ENCODE results near the gene NUCB2.
"Not testable (repeated sequence)": the region's sequence is repeated elsewhere in the genome, so short reads cannot be mapped to it uniquely, and the experiment has no call there.

The NUCB2 gene

GRCh38 chr11:17267576-17267975, 9.0 kb upstream of the NUCB2 start:
- in situ Hi-C loops (cut with MboI; ENCODE audit: low sequenced_read_pairs), result no loop called here

GRCh38 chr11:17268500-17268899, 8.0 kb upstream of the NUCB2 start:
- in situ Hi-C loops (cut with MboI; ENCODE audit: low sequenced_read_pairs), result not testable (repeated sequence)

- in situ Hi-C loops (cut with MboI; ENCODE audit: low sequenced_read_pairs), result no loop called here
Measured at GRCh38 chr11:17268902-17269301, 7.6 kb upstream of the NUCB2 start.

- in situ Hi-C loops (cut with MboI; ENCODE audit: low sequenced_read_pairs), result no loop called here
Measured at GRCh38 chr11:17272801-17273200, 3.7 kb upstream of the NUCB2 start.

GRCh38 chr11:17273211-17273610, 3.3 kb upstream of the NUCB2 start:
- in situ Hi-C loops (cut with MboI; ENCODE audit: low sequenced_read_pairs), result no loop called here

GRCh38 chr11:17273668-17274282, 2.8 kb upstream of the NUCB2 start:
- in situ Hi-C loops (cut with MboI; ENCODE audit: low sequenced_read_pairs), result no loop called here

GRCh38 chr11:17275400-17276235, 921 bp upstream of the NUCB2 start:
- in situ Hi-C loops (cut with MboI; ENCODE audit: low sequenced_read_pairs), result no loop called here

- in situ Hi-C loops (cut with MboI; ENCODE audit: low sequenced_read_pairs), result no loop called here
Measured at GRCh38 chr11:17277024-17277584, 565 bp downstream of the NUCB2 start.

GRCh38 chr11:17280494-17281127, 4.1 kb downstream of the NUCB2 start:
- in situ Hi-C loops (cut with MboI; ENCODE audit: low sequenced_read_pairs), result no loop called here

- in situ Hi-C loops (cut with MboI; ENCODE audit: low sequenced_read_pairs), result no loop called here
Measured at GRCh38 chr11:17286332-17286731, 9.8 kb downstream of the NUCB2 start.

GRCh38 chr11:17287058-17287457, 10.5 kb downstream of the NUCB2 start:
- in situ Hi-C loops (cut with MboI; ENCODE audit: low sequenced_read_pairs), result no loop called here

GRCh38 chr11:17291710-17292109, 15.2 kb downstream of the NUCB2 start:
- in situ Hi-C loops (cut with MboI; ENCODE audit: low sequenced_read_pairs), result no loop called here

- in situ Hi-C loops (cut with MboI; ENCODE audit: low sequenced_read_pairs), result no loop called here
Measured at GRCh38 chr11:17293311-17293710, 16.8 kb downstream of the NUCB2 start.

GRCh38 chr11:17294033-17294432, 17.5 kb downstream of the NUCB2 start:
- in situ Hi-C loops (cut with MboI; ENCODE audit: low sequenced_read_pairs), result no loop called here

GRCh38 chr11:17296852-17297559, 20.5 kb downstream of the NUCB2 start:
- in situ Hi-C loops (cut with MboI; ENCODE audit: low sequenced_read_pairs), result no loop called here

GRCh38 chr11:17298302-17298701, 21.8 kb downstream of the NUCB2 start:
- in situ Hi-C loops (cut with MboI; ENCODE audit: low sequenced_read_pairs), result no loop called here

- in situ Hi-C loops (cut with MboI; ENCODE audit: low sequenced_read_pairs), result no loop called here
Measured at GRCh38 chr11:17300372-17300771, 23.8 kb downstream of the NUCB2 start.

GRCh38 chr11:17313349-17314231, 37.1 kb downstream of the NUCB2 start:
- in situ Hi-C loops (cut with MboI; ENCODE audit: low sequenced_read_pairs), result no loop called here

- in situ Hi-C loops (cut with MboI; ENCODE audit: low sequenced_read_pairs), result no loop called here
Measured at GRCh38 chr11:17314232-17314547, 37.7 kb downstream of the NUCB2 start.

- in situ Hi-C loops (cut with MboI; ENCODE audit: low sequenced_read_pairs), result no loop called here
Measured at GRCh38 chr11:17314904-17315426, 38.4 kb downstream of the NUCB2 start.

Data from HL-60/S4 treated with phorbol 12-myristate 13-acetate at 8.2 ng/mL for 4 days and 3 days (cell line).